ENCODE measurements around the gene RFPL3.

Gene RFPL3

DNA sequence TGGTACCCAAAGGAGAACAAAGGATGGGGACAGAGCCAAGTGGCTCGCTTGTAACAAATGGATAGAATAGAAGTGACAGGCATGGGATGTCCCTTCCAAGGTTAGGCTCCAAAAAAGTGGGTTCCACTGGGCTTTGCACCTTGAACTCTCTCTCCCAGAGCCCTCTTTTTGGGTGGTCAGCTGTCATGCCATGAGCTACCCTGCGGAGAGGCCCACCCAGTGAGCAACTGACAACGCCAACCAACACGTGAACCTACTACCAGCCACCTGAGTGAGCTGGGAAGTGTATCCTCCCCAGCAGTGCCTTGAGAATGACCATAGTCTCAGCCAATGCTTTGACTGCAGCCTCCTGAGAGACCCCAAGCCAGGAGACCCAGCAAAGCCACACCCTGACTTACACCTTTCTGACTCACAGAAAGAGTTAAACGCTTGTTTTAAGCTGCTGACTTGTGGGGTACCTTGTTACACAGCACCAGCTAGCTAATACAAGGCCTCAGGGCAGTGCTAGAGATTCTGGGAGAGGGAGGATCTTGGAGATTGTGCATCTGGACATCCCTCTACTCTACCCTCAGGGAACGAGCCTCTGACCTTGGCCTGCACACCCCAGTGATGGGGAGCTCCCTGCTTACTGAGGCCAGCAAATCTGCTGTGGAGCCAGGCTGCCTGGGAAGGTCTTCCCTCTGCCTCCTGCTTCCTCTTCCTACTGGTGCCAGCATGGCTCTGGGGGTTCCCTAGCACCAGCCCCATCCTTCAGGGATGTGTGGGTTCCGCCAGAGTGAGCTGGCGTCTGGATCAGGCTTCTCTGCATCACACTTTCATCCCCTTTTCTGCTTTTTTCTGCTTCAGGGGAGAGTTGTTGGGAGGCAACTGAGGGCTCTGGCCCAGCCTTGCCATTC is 29.1 kb upstream of the RFPL3 start:
- DNase-seq (ENCODE audit: low read depth, low spot score) = no peak
- POLR2A ChIA-PET = no interaction called here
- TF ChIP-seq, protein P1, sequence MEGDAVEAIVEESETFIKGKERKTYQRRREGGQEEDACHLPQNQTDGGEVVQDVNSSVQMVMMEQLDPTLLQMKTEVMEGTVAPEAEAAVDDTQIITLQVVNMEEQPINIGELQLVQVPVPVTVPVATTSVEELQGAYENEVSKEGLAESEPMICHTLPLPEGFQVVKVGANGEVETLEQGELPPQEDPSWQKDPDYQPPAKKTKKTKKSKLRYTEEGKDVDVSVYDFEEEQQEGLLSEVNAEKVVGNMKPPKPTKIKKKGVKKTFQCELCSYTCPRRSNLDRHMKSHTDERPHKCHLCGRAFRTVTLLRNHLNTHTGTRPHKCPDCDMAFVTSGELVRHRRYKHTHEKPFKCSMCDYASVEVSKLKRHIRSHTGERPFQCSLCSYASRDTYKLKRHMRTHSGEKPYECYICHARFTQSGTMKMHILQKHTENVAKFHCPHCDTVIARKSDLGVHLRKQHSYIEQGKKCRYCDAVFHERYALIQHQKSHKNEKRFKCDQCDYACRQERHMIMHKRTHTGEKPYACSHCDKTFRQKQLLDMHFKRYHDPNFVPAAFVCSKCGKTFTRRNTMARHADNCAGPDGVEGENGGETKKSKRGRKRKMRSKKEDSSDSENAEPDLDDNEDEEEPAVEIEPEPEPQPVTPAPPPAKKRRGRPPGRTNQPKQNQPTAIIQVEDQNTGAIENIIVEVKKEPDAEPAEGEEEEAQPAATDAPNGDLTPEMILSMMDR (IDR thresholded peaks at IDR 0.05; ENCODE audit: insufficient read depth, low read length, missing control alignments) = no peak
- CTCF ChIA-PET = interaction anchor here (0.8 kb wide), 1 partner anchor 690 kb away, joined by 3 read pairs; no protein-coding TSS in a partner anchor
- H3K4me3 ChIP-seq (ENCODE audit: low read depth, low read length) = no peak overlapping the region

DNA sequence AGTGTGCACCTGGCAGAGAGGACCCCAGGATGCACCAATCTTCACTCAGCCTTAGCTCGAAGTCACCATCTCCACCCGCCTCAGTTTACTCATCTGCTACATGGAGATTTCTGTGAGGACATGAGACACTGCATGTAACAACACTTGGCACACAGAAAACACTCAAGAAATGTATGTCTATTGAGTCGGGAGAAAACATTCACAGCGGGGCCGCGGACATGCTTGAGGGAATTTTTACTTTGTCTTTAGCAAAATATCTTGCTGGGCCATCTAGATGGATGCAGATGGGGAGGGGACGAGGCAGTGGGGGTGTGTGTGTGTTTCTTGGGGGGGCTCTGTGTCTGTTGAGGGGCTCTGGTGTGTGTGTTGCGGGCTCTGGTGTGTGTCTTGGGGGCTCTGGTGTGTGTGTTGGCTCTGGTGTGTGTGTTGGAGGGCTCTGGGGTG is 28.4 kb upstream of the RFPL3 start:
- DNase-seq (ENCODE audit: low read depth, low spot score) = no peak
- no peak overlapping the region for H3K4me3 ChIP-seq (ENCODE audit: low read depth, low read length)
- POLR2A ChIA-PET = no interaction called here
- TF ChIP-seq, protein P1 (IDR thresholded peaks at IDR 0.05; ENCODE audit: insufficient read depth, low read length, missing control alignments) = no peak
- CTCF ChIA-PET = no interaction called here

DNA sequence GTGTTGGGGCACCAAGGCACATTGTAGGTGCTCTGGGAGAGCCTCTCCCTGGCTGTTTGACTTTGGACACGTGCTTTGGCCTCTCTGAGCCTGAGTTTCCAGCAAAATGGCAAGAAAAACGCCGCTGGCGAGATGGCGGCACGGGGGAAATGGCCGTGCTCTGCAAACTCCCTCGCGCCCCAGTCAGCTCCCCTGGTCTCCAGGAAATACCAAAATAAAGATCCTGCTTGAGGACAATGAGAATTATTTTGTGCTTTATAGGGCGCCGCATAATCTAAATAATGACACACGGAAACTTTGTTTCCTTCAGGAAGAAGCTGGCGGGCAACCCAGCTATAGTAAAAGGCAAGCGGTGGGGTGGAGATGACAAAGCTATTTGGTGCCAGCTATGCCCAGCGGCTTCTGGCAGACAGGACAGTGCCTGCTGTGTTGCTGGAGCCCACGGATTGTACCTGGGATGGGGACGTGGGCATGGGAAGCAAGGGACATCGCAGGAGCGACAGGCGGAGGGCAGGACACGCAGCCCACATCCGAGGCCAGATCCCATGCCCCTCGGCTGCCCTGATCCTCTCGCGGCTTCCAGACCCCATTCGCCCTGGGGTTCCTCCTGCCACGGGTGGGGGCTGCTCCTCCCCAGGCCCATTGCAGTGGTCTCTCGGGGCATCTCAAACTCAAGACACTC is 26.3 kb upstream of the RFPL3 start:
- H3K4me3 ChIP-seq (ENCODE audit: low read depth, low read length) = no peak overlapping the region
- no peak for DNase-seq (ENCODE audit: low read depth, low spot score)
- TF ChIP-seq, protein P1 (IDR thresholded peaks at IDR 0.05; ENCODE audit: insufficient read depth, low read length, missing control alignments) = no peak
- ChIA-PET CTCF (no interaction called here), POLR2A (no interaction called here)

DNA sequence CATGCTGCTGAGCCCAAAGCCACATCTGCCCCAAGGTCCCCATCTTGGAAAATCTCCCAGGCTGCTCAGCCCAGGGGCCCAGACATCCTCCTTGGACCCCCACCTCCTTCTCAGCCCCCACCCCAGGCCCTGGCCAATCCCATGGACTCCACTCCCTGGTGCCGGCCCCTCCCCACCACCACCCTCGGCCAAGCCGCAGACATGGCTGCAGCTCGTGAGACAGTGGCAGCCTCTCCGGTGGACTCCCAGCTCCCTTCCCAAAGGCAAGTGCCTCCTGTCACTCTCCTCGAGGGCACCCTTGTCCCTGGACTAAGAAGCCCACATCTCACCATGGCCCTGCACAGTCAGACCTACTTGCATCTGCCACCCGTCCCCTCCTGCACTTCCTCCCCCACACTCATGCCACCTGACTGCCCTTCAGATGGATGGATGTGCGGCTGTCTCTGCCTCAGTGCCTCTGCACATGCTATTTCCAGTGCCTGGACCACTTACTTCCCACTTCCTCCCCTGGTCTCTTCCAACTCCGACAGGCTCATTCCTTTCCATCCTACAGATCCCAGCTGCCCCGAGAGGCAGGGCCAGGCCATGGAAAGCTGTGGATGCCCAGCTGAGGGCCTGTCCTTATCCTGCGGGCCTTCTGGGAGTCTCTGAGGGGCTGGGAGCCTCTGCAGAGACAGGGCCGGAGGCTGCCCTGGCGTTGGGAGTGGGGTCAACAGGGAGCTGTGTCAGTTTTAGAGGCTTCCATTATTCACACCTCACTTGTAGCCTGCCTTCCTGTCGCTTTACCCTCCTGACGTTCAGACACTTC is 25.5 kb upstream of the RFPL3 start:
- TF ChIP-seq, protein P1 (IDR thresholded peaks at IDR 0.05; ENCODE audit: insufficient read depth, low read length, missing control alignments) = no peak
- POLR2A ChIA-PET = no interaction called here
- no peak overlapping the region for H3K4me3 ChIP-seq (ENCODE audit: low read depth, low read length)
- CTCF ChIA-PET = no interaction called here
- no peak for DNase-seq (ENCODE audit: low read depth, low spot score)

DNA sequence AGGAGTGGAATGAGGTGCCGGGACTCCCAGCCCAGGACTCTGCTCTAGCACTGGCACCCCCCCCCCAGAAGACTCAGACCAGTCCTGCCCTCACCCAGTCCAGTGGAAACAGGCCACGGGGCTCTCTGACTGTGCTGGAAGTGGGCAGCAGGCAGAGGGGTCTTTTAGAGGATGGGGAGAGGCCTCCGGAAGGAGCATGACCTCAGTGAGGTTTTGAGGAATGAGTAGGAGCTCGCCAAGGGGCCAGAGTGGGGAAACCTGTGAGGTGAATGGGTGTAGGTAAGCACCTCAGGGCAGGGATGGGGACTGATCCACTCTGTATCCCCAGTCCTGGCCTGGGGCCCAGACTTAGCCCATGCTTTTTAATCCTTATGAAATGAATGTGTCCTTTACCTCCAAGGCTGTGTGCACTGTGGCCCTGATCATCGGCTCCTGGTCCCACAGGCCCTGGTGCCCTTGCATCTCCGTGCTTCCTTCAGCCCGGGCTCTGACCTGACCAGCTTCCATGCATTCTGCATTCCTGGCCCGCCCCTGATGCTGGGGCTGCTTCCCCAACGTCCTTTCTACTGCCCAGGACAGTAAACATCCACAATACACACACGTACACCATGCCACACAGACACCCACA is 24.4 kb upstream of the RFPL3 start:
- no peak for DNase-seq (ENCODE audit: low read depth, low spot score)
- ChIA-PET CTCF (no interaction called here), POLR2A (no interaction called here)
- H3K4me3 ChIP-seq (ENCODE audit: low read depth, low read length) = no peak overlapping the region
- TF ChIP-seq, protein P1 (IDR thresholded peaks at IDR 0.05; ENCODE audit: insufficient read depth, low read length, missing control alignments) = no peak
